ENCODE measurements around the gene SLC27A3. TPM values are rescaled to one million over a fixed set of nuclear protein-coding genes. Genes with fewer than 3 reads are reported as not detected.
A peak's percentile ranks its signal among the peaks of the same experiment; 100 is the strongest.

The SLC27A3 gene
- total RNA-seq, 4 donors from 2014 or later: 18.3 to 72.3 (median 39.6) TPM

DNA sequence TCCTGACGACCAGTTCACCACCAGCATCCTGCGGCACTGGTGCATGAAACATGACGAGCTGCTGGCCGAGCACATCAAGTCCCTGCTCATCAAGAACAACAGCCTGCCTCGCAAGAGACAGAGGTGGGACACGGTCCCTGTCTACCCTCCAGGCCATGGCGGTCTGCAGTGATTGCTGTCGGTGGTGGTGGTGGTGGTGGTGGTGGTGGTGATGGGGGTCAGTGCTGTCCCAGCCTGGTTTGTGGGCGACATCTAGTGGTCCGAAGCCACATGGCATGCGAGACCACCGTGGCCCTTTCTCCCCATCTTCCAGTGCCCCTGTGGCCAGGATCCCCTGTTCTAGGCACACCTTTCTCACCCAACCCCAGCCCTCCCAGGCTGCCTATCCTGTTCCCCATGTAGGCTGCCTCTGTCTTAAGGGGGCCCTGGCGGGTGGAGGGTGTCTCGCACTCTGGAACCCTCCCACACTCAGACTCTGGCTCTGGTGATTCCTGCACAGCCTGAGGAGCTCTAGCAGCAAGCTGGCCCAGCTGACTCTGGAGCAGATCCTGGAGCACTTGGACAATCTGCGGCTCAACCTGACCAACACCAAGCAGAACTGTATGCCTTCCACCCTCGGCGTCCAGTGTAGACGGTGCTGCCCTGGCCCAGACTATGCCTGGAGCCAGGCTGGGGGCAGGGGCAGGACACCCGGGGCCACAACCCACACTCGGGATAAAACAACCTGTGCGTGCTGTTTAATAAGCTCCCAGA lies 3.2 kb upstream of the SLC27A3 start:
- TF ChIP-seq, protein P1, sequence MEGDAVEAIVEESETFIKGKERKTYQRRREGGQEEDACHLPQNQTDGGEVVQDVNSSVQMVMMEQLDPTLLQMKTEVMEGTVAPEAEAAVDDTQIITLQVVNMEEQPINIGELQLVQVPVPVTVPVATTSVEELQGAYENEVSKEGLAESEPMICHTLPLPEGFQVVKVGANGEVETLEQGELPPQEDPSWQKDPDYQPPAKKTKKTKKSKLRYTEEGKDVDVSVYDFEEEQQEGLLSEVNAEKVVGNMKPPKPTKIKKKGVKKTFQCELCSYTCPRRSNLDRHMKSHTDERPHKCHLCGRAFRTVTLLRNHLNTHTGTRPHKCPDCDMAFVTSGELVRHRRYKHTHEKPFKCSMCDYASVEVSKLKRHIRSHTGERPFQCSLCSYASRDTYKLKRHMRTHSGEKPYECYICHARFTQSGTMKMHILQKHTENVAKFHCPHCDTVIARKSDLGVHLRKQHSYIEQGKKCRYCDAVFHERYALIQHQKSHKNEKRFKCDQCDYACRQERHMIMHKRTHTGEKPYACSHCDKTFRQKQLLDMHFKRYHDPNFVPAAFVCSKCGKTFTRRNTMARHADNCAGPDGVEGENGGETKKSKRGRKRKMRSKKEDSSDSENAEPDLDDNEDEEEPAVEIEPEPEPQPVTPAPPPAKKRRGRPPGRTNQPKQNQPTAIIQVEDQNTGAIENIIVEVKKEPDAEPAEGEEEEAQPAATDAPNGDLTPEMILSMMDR (IDR thresholded peaks at IDR 0.05): peak in 1 of 2 donors; percentile 39
- TF ChIP-seq EP300 (IDR thresholded peaks at IDR 0.05) (no peak), POLR2AphosphoS5 (IDR thresholded peaks at IDR 0.05) (no peak), POLR2A (IDR thresholded peaks at IDR 0.05) (no peak)
- 72% methylated on average over 15 of the region's 21 CpGs for WGBS
- DNase-seq (ENCODE audit: low spot score in 2 of 2): no peak
- Histone ChIP-seq H3K36me3 (peaks cover 60% of the 10 kb centered on the region), H3K4me3 (no peak overlapping the region), H3K27ac (peak overlapping the region; percentile 41), H3K27me3 (no peaks in the 10 kb centered on the region), H3K9me3 (no peaks in the 10 kb centered on the region), H3K4me1 (peaks cover 62% of the 10 kb centered on the region)

DNA sequence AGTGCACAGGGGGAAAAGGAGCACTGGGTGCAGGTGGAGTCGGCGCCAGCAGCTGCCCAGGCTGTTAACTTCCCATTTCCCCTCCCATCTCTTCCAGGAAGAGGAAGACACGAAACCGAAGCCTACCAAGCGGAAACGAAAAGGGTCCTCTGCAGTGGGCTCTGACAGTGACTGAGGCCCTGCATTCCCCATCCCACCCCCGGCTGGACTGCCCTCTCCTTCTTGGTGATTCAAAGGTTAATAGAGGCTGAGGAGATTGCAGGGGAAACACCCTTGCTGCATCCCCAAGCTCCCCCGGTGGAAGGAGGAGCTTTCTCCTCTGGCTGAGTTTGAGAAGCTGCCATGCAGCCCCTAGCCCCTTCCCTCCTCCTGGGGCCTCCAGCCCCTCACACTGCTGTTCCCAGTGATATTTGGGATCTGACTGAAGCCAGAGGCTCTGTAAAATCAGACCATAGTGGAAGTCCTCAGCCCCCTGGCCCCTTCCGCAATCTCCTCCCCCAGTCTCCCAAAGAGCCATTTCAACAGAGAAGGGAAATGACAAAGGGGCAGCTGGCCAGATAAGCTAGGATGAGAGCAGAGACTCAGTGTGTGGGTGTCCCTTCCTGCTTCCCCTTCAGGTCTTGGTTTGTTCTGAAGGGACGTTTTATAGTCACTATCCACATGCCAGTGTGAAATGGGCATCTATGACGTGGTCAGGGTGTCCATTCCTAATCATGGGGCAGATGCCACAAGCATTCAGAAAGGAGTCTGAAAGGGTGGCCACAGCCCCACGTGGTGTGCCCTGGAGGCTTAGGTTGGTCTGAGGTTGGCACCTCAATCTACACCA lies 1.9 kb upstream of the SLC27A3 start:
- Histone ChIP-seq H3K4me1 (peaks cover 75% of the 10 kb centered on the region), H3K36me3 (peaks cover 47% of the 10 kb centered on the region), H3K27ac (peak overlapping the region; percentile 85), H3K4me3 (no peak overlapping the region), H3K9me3 (no peaks in the 10 kb centered on the region), H3K27me3 (no peaks in the 10 kb centered on the region)
- TF ChIP-seq, protein P1 (IDR thresholded peaks at IDR 0.05): no peak
- 56% methylated on average over 11 of the region's 12 CpGs for WGBS
- DNase-seq (ENCODE audit: low spot score in 2 of 2): no peak

- DNase-seq (ENCODE audit: low spot score in 2 of 2): no peak
- Histone ChIP-seq H3K9me3 (no peaks in the 10 kb centered on the region), H3K27ac (peak overlapping the region; percentile 85), H3K27me3 (no peaks in the 10 kb centered on the region), H3K4me3 (peak overlapping the region; percentile 67), H3K36me3 (peaks cover 39% of the 10 kb centered on the region), H3K4me1 (peaks cover 75% of the 10 kb centered on the region)
- 57% methylated on average over 8 of the region's 8 CpGs for WGBS
- TF ChIP-seq EP300 (IDR thresholded peaks at IDR 0.05) (no peak), POLR2AphosphoS5 (IDR thresholded peaks at IDR 0.05) (no peak), POLR2A (IDR thresholded peaks at IDR 0.05) (no peak)
- TF ChIP-seq, protein P1 (IDR thresholded peaks at IDR 0.05): no peak
Measured at GRCh38 chr1:153774026-153774595, 1.1 kb upstream of the SLC27A3 start.

- H3K27ac ChIP-seq: peak overlapping the region; percentile 85
- H3K4me1 ChIP-seq: peaks cover 71% of the 10 kb centered on the region
- H3K4me3 ChIP-seq: peak overlapping the region; percentile 67
- peak in 1 of 2 donors; percentile 39 for TF ChIP-seq POLR2A (IDR thresholded peaks at IDR 0.05)
- TF ChIP-seq POLR2AphosphoS5 (IDR thresholded peaks at IDR 0.05): no peak
- 0% methylated on average over 18 of the region's 83 CpGs for WGBS
- H3K9me3 ChIP-seq: no peaks in the 10 kb centered on the region
- peaks cover 27% of the 10 kb centered on the region for H3K36me3 ChIP-seq
- DNase-seq (ENCODE audit: low spot score in 2 of 2): peak in 1 of 2 donors; percentile 86
- no peaks in the 10 kb centered on the region for H3K27me3 ChIP-seq
Measured at GRCh38 chr1:153775458-153776327, 486 bp downstream of the SLC27A3 start.

GRCh38 chr1:153776352-153776751 lies 1.1 kb downstream of the SLC27A3 start:
- H3K27me3 ChIP-seq: no peaks in the 10 kb centered on the region
- H3K9me3 ChIP-seq: no peaks in the 10 kb centered on the region
- H3K27ac ChIP-seq: peak overlapping the region; percentile 85
- no peak for TF ChIP-seq POLR2A (IDR thresholded peaks at IDR 0.05)
- WGBS: 43% methylated on average over 10 of the region's 10 CpGs
- H3K36me3 ChIP-seq: peaks cover 20% of the 10 kb centered on the region
- peaks cover 70% of the 10 kb centered on the region for H3K4me1 ChIP-seq
- no peak for DNase-seq (ENCODE audit: low spot score in 2 of 2)
- peak overlapping the region; percentile 67 for H3K4me3 ChIP-seq

All from suprapubic skin (tissue), 4 donors.